Measurements from ENCODE around the gene NHSL2.

NHSL2 gene

DNA sequence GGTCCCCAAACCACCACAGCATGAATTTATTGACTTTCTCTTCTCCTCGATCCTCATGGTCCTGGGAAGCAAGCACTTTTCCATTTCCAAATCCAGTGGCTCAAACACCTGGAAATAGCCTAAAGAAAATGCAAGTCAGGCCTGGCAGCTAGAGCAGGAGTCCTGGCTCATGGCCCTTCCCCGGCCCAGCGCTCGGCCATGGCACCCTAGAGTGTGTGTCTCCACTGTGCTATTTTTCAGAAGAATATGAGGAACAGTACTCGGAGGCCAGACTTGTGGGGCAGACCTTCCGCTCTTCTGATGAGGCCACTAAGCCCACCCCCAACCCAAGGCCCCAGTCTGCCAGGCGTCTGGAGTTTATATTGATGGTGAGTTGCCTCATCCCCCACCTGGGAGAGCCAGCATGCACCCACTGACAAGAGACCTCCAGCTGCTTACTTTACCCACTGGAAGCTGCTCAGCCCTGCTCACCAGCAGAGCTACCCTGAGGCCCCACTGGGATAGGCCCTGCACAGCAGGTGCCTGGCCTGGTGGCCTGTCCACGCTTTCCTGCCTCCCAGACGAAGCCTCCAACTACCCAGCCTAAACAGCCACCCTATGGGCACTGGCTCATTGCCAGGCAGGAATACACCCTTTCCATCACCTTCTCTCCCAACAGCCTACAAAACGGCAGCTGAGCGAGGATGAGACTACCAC lies 223.4 kb downstream of the NHSL2 start:
- no peak overlapping the region for H3K27ac ChIP-seq
- TF ChIP-seq, protein P1, sequence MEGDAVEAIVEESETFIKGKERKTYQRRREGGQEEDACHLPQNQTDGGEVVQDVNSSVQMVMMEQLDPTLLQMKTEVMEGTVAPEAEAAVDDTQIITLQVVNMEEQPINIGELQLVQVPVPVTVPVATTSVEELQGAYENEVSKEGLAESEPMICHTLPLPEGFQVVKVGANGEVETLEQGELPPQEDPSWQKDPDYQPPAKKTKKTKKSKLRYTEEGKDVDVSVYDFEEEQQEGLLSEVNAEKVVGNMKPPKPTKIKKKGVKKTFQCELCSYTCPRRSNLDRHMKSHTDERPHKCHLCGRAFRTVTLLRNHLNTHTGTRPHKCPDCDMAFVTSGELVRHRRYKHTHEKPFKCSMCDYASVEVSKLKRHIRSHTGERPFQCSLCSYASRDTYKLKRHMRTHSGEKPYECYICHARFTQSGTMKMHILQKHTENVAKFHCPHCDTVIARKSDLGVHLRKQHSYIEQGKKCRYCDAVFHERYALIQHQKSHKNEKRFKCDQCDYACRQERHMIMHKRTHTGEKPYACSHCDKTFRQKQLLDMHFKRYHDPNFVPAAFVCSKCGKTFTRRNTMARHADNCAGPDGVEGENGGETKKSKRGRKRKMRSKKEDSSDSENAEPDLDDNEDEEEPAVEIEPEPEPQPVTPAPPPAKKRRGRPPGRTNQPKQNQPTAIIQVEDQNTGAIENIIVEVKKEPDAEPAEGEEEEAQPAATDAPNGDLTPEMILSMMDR (IDR thresholded peaks at IDR 0.05), result no peak
- no peak for TF ChIP-seq ZFX (IDR thresholded peaks at IDR 0.05; ENCODE audit: borderline replicate concordance)

GRCh38 chrX:72137846-72138495 lies 227.3 kb downstream of the NHSL2 start:
- H3K27ac ChIP-seq, result no peak overlapping the region
- TF ChIP-seq, protein P1 (IDR thresholded peaks at IDR 0.05), result no peak
- no peak for TF ChIP-seq ZFX (IDR thresholded peaks at IDR 0.05; ENCODE audit: borderline replicate concordance)

DNA sequence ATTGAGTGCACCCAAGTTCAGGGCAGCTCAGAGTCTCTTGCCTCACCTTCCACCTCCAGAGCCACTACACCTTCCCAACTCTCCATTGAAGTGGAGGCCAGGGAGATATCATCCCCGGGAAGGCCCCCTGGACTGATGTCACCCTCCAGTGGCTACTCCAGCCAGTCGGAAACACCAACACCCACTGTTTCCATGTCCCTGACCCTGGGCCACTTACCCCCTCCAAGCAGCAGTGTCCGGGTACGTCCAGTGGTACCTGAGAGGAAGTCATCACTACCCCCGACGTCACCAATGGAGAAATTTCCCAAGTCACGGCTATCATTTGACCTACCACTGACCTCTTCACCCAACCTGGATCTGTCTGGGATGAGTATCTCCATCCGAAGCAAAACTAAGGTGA lies 228.9 kb downstream of the NHSL2 start:
- no peak overlapping the region for H3K27ac ChIP-seq
- no peak for TF ChIP-seq ZFX (IDR thresholded peaks at IDR 0.05; ENCODE audit: borderline replicate concordance)
- TF ChIP-seq, protein P1 (IDR thresholded peaks at IDR 0.05), result no peak

DNA sequence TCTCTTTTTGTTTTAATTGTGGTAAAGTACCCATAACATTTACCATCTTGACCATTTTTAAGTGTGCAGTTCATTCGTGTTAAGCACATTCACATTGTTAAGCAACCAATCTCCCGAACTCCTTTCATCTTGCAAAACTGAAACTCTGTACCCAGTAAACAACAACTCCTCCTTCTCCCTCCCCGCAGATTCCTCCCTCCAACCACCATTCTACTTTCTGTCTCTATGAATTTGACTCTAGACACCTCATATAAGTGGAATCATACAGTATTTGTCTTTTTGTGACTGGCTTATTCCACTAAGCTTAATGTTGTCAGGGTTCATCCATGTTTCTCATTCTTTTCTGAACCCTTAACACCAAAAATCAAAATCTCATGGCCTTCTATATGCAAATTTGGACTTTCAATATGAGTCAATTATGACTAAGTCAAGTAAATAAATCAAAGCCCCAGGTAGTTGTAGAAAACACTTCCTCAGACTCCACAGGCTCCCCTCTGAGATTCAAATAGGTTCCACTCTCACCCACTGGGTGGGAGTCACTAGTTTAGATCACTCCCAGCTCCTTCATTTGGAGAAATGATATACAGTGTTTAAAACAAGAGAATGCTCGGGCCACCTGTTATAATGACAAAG lies 230.8 kb downstream of the NHSL2 start:
- TF ChIP-seq, protein P1 (IDR thresholded peaks at IDR 0.05), result no peak
- no peak for TF ChIP-seq ZFX (IDR thresholded peaks at IDR 0.05; ENCODE audit: borderline replicate concordance)
- H3K27ac ChIP-seq, result no peak overlapping the region

GRCh38 chrX:72142094-72142793 lies 231.6 kb downstream of the NHSL2 start:
- no peak overlapping the region for H3K27ac ChIP-seq
- no peak for TF ChIP-seq ZFX (IDR thresholded peaks at IDR 0.05; ENCODE audit: borderline replicate concordance)
- TF ChIP-seq, protein P1 (IDR thresholded peaks at IDR 0.05), result no peak

GRCh38 chrX:72142794-72143608 lies 232.4 kb downstream of the NHSL2 start:
- TF ChIP-seq, protein P1 (IDR thresholded peaks at IDR 0.05), result no peak
- TF ChIP-seq ZFX (IDR thresholded peaks at IDR 0.05; ENCODE audit: borderline replicate concordance), result no peak
- H3K27ac ChIP-seq, result no peak overlapping the region

All from 22Rv1 (cell line).